Nucleus accumbens (tissue), 56 donors: Measurements from ENCODE around the gene AFAP1L2.

Source experiments
- DNase-seq, 56 donors: peaks; one replicate each; lab custom pipeline; 2025; lab: John Stamatoyannopoulos, UW

AFAP1L2 gene

GRCh38 chr10:114279289-114279688 lies 125.0 kb downstream of the AFAP1L2 start:
- DNase-seq: no peak

GRCh38 chr10:114278884-114279191 lies 125.5 kb downstream of the AFAP1L2 start:
- no peak for DNase-seq

GRCh38 chr10:114278140-114278883 lies 126.0 kb downstream of the AFAP1L2 start:
- DNase-seq: no peak

- no peak for DNase-seq
Measured at GRCh38 chr10:114276671-114277070, 127.6 kb downstream of the AFAP1L2 start.

- DNase-seq: no peak
Measured at GRCh38 chr10:114276066-114276465, 128.2 kb downstream of the AFAP1L2 start.

GRCh38 chr10:114274616-114275453 lies 129.5 kb downstream of the AFAP1L2 start:
- DNase-seq: no peak

GRCh38 chr10:114273910-114274309 lies 130.4 kb downstream of the AFAP1L2 start:
- no peak for DNase-seq

- DNase-seq: no peak
Measured at GRCh38 chr10:114272696-114273095, 131.6 kb downstream of the AFAP1L2 start.

GRCh38 chr10:114271779-114272167 lies 132.5 kb downstream of the AFAP1L2 start:
- no peak for DNase-seq

GRCh38 chr10:114271075-114271778 lies 133.1 kb downstream of the AFAP1L2 start:
- DNase-seq: no peak

- DNase-seq: no peak
Measured at GRCh38 chr10:114266521-114266920, 137.8 kb downstream of the AFAP1L2 start.

GRCh38 chr10:114265392-114266053 lies 138.8 kb downstream of the AFAP1L2 start:
- no peak for DNase-seq

- DNase-seq: no peak
Measured at GRCh38 chr10:114262496-114262895, 141.8 kb downstream of the AFAP1L2 start.

GRCh38 chr10:114261076-114261475 lies 143.2 kb downstream of the AFAP1L2 start:
- DNase-seq: no peak

- DNase-seq: no peak
Measured at GRCh38 chr10:114260366-114260765, 143.9 kb downstream of the AFAP1L2 start.

- DNase-seq: no peak
Measured at GRCh38 chr10:114259824-114260223, 144.5 kb downstream of the AFAP1L2 start.

GRCh38 chr10:114258274-114258840 lies 145.9 kb downstream of the AFAP1L2 start:
- DNase-seq: no peak

- no peak for DNase-seq
Measured at GRCh38 chr10:114257498-114257897, 146.8 kb downstream of the AFAP1L2 start.

GRCh38 chr10:114256822-114257221 lies 147.5 kb downstream of the AFAP1L2 start:
- no peak for DNase-seq

- DNase-seq: no peak
Measured at GRCh38 chr10:114256008-114256765, 148.1 kb downstream of the AFAP1L2 start.
